Umbilical cord (tissue), 2 donors: ENCODE results near the gene C2orf49. TPM values are rescaled to one million over a fixed set of nuclear protein-coding genes. Genes with fewer than 3 reads are reported as not detected.
A peak's percentile ranks its signal among the peaks of the same experiment; 100 is the strongest.

Source experiments
- DNase-seq: peaks from one replicate; pipeline ENCODE4 v3.0.0-alpha.2; 2015; ENCODE audit warnings: low spot score
- total RNA-seq: library from RNA; depleted of rRNA; stranded (reverse); fragments of >200 nt; gene quantifications from one replicate; pipeline ENCODE4 v1.2.3, GENCODE V29; 2014; ENCODE audit warnings: low replicate concordance; ENCODE audit not compliant: insufficient read depth

The C2orf49 gene
- total RNA-seq, result 23.8 TPM

DNA sequence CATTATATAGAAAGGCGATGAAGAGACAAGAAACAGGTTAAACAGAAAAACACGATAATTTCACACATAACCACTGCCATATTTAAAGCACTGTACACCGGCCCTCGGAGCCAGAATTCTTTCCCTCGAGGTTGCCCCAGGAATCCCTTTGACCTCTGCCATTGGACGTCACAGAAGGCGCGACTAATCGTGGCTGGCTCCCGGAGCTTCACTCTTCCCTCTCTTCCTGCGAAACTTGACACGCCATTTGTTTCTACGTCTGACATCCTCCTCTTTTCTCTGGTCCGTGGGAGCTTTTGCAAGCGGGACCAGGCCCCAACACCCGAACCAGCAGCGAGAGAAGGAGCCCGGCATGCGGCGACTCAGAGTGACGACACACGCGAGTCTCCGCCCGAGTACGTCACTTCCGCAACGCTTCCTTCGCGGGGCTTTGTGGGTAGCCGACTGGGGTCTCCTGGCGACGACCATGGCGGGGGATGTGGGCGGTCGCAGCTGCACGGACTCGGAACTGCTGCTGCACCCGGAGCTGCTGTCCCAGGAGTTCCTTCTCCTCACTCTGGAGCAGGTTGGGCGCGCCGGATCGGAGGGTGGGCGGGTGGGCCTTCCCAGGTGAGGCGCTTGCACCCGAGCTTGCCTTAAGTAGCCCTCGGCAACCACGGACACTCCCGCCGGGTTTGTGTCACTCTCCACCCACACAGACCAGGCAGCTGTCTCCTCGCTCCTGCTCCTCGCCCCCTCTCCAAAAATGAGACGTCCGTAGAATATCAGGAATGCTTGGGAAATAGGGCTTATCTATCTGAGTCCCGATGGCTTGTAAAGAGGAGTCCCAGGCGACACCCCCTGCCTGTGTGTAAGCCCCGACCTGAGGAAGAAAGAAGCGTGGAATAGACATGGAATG, at the start of gene C2orf49:
C2orf49 (plus strand) TSS at position 419 of the 898 bp plus-strand sequence; CDS start at position 467, 48 bp downstream.
- DNase-seq, result peak; percentile 93

DNA sequence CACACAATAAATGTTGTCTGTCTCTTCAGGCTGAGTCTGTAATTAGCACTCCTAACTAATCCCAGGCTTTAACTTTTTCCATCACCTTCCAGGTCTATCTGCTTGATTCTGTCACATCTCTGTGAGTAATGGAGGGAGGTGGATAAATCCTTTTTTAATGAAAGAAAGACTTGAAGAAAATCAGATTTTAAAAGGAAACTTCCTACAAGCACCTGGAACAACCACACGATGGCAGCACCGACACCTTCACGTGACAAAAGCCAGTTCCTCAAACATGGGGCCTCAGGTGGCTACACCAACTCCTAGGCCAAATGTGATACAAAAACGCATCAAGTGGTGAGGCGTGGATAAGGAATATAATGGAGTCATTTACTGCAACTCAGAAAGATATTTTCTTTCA, 49.6 kb upstream of the C2orf49 start:
- no peak for DNase-seq

DNA sequence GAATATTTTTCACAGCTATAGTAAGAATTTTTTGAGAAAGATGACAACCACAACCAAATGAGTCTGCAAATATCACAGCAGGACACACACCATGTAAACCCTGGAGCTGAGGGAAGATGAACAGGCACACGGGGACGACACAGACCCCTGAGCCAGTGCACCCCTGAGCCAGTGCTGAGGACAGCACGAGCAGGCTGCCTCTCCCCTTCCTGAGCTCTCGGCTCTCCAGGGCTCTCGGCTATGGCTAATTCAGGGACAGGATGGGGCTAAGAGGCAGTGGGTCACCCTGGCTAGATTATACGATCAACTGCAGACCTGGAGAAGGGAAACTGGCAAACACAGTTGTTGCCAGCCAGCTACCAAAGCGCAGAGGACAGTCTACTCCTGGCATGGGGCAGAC, 49.2 kb upstream of the C2orf49 start:
- DNase-seq, result no peak

DNA sequence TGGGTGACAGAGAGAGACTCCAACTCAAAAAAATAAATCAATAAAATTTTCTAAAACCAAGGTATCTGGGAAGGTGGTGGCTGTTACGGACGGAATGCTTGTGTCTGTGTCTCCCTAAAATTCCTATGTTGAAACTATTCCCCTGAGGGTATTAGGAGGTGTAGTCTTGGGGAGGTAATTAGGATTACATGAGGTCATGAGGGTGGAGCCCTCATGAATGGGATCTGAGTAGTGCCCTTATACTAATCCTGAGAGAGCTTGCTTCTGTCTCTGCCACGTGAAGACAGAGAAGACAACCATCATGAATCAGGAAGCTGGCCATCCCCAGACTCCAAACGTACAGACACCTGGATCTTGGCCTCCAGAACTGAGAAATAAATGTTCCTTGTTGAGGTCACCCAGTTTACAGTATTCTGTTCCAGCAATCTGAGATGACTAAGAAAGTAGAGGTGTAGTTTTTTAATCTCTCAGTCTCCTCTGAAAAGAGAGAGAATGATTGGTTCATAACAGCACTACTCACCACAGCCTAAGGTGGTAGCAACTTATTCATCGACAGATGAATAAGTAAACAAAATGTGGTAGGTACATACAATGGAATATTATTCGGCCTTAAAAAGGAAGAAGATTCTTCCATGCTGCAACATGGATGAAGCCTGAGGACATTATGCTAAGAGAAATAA, 46.2 kb upstream of the C2orf49 start:
- DNase-seq, result no peak

DNA sequence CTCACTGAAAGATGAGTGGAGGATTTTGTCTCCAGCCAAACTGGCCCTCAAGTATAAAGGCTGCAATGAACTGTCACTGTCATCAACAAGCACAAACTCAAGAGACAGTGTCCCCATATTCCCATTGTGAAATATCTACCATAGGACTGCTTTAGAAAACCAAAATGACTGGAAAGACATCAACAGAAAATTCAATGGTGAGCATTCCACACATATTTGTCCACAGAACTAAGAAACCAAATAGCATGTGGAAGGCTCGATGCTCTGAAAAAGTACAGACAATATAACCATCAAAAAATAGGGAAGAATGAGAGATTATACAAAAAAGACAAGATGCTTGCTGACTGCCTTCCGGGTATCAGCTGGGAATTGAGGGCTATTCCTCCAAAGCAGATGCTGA, 45.4 kb upstream of the C2orf49 start:
- DNase-seq, result no peak

DNA sequence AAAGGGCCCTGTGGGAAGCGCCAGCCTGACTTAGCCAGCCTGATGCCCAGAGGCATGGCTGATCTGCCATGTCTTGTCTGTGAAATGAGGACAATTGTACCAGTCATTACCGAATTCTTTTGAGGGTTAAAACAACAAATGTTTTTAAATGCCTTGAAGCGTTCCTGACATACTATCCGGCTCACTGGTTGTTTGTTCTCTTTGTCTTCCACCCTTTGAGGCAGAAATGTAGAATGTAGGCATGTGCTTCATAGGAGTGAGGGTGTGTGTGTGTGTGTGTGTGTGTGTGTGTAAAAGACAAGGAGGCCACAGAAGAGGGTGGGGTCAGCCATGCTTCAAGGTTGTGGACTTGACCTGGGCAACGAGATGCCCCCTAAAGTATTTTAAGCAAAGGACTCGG, 43.3 kb upstream of the C2orf49 start:
- peak; percentile 3 for DNase-seq

DNA sequence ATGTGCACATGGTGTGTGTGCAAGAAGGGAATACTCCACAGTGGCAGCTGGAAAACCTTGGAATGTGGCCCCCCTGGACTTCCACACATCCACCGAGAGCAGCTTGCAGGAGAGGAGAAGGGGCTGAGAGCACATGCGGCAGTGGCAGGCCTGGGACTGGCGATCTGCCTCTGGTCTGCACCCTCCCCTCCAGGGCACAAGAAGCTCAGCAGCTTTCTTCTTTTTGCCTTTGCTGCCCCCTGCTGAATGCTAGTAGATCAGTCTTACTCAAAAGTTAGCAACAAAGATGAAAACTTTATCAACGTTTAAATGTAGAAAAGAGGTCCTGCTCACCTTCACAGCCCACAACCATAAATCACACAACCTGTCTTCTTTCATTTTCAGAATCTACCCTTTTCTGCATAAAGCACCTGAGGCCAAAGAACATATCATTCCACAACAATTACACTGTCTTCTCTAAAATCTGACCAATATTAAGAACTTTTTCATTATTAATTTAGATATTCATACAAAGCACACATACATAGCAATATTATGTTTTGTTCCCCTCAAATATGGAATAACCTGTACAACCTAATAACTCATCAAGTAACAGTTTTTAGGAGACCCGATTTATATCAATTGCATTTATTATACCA, 42.4 kb upstream of the C2orf49 start:
- DNase-seq, result peak; percentile 87

DNA sequence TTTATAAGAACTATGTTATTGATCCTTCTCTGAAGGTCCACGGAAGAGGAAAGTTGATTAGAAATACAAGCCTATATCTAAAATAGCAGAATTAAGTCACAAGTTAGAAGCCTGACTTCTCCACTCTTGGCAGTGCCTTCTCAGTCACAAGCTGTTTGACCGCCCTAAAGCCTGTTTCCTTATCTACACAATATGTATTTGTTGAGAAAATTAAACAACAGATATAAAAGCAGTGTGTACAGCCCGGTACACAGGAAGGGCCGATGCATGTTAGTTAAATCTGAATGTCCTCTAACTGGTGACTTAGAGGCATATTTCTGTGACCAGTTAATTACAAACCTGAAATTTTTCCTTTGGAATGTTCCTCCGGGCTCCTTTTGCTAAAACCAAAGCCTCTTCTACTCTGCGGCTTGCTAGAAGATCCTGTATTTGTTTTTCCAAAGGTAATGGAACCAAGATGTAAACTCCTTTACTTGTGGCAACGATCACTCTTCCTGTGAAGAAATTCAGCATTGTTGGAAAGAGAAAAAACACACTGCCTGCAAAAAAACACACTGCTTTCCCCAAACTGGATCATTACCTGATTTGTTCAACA, 41.2 kb upstream of the C2orf49 start:
- DNase-seq, result no peak

DNA sequence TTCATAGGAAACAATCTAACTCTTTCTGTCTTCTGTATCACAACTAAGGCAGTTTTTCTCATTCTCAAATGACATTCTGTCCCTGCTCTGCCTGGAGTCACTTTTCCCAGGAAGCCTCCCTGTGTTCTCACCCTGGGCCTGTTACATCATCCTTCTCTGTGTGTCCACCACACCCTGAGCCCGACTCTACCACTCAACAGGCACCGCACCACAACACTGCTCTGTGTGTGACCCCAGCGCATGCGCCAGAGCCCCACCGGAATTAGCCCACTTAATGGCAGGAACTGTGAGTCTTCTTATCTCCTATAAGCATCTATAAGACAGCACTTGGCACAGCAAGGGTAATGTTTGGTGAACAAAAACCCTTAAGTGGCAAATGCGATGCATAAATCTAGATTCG, 40.1 kb upstream of the C2orf49 start:
- no peak for DNase-seq

DNA sequence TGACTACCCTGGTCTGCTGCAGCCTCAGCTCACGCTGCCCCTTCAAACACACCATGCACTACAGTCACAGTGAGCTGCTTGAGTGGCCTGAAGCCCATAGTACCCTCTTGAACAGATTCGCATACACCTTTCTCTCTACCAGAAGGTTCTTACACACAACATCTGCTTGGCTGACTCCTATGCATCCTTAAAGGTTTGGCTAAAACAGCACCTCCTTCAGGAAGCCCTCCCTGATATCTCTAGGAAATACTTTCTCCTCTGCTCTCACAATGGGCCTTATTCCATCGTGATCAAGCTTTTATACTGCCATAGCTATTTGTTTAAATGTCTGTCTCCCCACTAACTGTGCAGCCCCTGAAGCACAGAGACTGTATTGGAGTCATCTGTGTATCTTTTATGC, 39.3 kb upstream of the C2orf49 start:
- DNase-seq, result no peak

DNA sequence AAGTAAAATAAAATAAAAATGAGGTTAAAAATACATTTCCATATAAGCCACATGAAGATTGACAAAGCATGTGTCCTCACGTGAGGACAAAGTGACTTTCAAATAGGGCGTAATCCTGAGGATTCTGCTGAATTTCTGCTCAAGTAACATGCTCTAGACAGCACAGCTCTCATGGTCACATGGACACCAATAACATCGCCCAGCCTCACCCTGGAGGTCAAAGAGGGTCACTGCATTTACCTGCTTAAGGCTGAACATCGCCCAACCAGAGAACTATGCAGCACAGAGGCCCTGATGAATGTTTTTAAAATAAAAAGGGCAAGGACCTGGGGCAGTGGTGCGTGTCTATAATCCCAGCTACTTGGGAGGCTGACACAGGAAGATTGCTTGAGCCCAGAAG, 38.0 kb upstream of the C2orf49 start:
- no peak for DNase-seq

DNA sequence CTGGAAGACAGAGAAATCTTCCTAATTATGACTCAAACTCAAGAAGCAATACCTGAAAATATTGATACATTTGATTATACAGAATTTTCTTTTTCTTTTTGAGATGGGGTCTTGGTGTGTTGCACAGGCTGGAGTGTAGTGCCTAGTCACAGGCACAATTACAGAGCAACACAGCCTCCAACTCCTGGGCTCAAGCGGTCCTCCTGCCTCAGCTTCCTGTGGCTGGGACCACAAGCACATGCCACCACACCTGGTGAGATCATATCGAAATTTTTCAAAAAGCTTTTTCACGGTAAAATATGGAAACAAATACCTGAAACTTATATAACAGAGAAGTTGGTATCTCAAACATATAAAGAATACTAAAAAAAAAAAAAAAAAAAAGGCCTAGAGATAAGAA, 35.7 kb upstream of the C2orf49 start:
- no peak for DNase-seq

DNA sequence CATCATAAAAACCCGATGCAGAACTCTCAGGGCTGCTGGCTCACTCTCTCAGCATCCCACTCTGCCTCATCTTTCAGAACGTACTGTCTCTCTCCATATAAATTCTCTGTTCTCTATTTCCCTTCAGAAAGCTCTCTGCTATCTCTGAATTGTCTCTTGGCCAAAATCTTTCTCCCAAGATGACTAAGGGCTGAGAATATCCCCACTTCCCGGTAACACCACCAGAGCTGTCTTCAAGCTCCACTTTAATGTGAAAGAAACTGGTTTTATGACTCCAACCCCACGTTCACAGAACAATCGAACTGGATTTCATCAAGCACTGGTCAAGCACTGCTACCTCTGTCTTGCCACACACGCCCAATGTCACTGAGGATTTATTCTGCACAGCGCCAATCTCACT, 30.2 kb upstream of the C2orf49 start:
- DNase-seq, result peak; percentile 21

DNA sequence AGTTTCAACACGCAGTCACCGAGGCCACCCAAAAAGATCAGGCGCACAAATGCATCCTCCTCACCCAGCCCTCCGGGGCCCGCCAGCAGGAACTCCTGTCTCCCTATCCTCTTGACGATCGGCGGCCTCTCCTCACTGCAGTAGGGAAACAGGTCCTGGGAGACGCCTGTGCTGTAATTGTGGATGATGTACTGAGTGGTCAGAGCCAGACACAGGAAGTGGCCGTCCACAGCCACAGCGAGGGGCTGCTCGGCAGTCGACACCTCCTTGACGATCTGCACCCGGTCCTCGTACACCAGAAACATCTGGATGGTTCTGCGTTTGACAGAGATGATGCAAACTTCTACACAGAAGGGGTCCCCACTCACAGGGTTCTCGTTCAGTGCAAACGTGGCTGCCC, 29.8 kb upstream of the C2orf49 start:
- no peak for DNase-seq

DNA sequence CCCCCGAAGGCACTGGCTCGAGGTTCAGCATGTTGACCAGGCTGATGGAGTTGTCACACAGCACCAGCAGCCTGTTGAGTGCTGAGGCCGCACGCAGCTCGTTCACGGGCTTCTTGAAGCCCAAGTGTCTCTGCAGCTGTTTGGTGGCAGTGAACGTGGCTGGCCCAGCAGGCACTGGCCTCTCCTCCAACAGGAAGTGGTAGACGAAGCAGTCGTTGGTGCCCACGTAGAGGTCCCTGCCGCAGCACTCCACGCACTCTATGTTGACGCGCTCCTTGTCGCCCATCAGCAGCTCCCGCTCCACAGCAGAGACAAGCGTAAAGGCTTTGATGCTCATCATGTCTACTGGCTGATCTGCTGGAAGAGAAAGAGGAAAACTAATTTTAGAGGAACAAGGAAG, 29.4 kb upstream of the C2orf49 start:
- DNase-seq, result no peak

DNA sequence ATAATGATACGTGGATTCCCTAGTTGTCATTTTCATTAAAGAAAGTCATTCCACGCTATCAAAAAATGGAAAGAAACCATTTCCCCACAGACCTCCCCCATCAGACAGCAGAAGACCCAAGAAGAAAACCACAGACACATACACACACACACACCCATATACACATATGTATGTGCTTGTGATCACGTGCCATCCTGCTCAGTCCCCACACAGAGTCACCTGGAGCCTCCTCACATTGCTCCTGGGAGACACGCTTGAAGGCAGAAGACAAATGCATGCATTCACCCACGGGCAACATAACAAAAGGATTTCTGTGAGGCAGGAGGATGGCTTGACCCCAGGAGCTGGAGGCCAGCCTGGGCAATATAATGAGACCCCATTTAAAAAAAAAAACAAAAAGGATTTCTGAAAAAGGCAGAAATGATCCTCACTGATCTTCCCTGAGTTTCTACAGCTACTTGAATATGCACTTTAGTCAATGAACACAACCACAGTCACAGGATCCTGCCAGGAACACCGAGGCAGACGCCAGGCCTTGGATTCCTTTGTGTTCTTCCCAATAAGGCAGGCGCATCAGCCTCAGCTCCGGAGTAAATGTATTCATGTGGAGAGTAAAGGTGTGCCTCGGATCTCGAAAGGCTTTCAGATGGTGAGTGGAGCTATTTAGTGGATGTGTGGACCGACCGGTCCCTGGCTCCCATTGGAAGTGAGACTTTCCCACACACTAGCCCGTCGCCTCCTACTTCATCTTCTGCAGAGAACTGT, 28.8 kb upstream of the C2orf49 start:
- DNase-seq, result no peak

DNA sequence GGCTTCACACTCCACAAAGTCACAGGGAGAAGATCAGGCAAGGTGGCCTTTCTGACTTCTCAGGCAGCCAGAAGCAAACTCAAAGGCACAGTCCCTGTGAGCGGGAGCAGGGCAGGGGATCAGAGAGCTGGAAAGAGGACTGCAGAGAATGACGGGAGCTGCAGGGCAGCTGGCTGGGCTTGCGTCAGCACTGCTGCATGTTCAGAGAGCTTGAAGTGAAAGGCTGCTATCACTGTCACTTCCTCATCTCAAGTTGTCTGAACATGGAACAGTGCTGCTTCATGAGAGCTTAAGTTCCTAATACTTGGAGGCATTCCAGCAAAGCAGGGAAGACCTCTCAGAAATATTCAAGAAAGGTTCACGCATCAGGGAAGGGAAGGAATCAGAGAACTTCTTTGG, 28.2 kb upstream of the C2orf49 start:
- DNase-seq, result peak; percentile 93

DNA sequence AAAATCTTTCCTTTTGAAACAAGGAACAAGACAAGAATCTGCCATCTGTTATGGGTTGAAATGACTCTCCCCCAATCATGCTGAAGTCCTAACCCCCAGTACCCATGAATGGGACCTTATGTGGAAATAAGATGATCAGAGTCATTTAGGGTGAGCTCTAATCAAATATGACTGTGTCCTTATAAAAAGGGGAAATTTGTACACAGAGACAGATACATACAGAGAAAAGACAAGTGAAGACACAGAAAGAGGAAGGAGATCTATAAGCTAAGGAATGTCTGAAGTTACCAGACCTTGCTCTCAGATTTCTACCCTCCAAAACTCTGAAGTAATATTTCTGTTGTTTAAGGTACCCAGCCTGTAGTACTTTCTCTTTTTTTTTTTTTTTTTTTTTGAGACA, 23.5 kb upstream of the C2orf49 start:
- no peak for DNase-seq

DNA sequence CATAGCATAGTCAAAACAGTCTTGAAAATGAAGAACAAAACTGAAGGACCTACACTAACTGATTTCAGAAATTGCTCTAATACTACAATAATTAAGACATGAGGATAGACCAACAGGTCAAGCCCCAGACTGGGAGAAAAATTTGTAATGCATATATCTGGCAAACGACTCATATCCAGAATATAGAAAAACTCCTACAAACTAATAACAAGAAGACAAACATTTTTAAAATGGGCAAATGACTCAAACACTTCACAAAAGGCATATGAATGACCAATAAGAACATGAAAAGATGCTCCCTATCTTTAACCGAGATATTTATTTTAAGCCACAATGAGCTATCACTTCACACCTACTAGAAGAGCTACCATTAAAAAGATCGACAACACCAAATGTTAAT, 22.0 kb upstream of the C2orf49 start:
- DNase-seq, result no peak

DNA sequence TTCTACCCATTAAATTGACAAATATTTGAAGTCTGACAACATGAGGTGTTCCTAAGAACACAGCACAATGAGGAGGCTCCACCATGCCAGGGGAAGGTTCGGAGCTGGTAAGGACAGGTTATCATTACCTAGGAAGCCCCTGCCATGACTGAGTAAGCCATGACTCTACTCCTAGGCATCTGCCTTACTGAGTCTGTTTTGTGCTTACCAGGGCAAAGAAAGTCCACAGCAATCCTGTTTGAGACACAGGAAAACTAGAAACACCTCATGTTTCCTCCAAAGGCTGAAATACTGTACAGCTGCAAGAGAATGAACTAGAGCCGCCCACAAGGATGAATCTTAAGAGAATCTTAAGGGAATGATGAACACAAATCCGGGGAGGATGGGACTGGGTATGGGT, 19.4 kb upstream of the C2orf49 start:
- no peak for DNase-seq

DNA sequence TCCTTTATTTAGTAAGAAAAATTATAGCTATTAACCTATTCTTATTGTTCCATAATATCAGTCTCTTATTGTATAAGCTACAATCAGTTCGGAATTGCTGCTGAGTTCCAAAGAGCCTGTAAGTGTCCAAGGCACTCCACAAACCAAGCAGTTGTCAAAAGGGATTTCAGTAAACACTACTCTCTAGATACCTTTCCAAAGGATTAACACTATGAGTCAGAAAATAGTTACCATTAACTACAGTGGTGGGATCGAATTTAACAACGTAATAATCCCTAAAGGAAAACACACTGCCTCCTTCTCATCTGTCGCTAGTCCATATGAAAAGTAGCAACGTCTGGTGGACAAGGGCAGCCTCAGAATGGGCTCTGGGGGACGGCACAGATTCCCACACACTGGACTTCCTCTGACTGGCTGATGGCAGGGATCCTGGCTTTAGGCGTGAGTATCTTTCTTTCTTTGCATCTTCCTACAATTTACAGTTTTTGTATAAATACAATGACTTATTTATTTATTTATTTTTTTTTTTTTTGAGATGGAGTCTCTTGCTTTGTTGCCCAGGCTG, 16.6 kb upstream of the C2orf49 start:
- no peak for DNase-seq
